Limb (tissue), 2 donors: ENCODE data around the gene SNX9.
"Not testable (repeated sequence)": the region's sequence is repeated elsewhere in the genome, so short reads cannot be mapped to it uniquely, and the experiment has no call there.

ENCODE experiments used
- DNase-seq, 2 donors: peaks; one replicate each; pipeline ENCODE4 v3.0.0-alpha.2; 2016; ENCODE audit errors: extremely low spot score in 2 of 2

SNX9 gene

GRCh38 chr6:157881342-157881741 lies 58.3 kb downstream of the SNX9 start:
- no peak for DNase-seq

- no peak for DNase-seq
These were observed 61.7 kb downstream of the SNX9 start for GRCh38 chr6:157884756-157885155.

GRCh38 chr6:157885211-157885788 lies 62.3 kb downstream of the SNX9 start:
- no peak for DNase-seq

- DNase-seq = no peak
These were observed 62.8 kb downstream of the SNX9 start for GRCh38 chr6:157885876-157886275.

- no peak for DNase-seq
These were observed 64.8 kb downstream of the SNX9 start for GRCh38 chr6:157887892-157888291.

GRCh38 chr6:157891544-157892362 lies 68.7 kb downstream of the SNX9 start:
- DNase-seq = no peak

GRCh38 chr6:157892363-157892877 lies 69.4 kb downstream of the SNX9 start:
- no peak for DNase-seq

GRCh38 chr6:157893238-157893637 lies 70.2 kb downstream of the SNX9 start:
- DNase-seq = no peak

GRCh38 chr6:157895585-157895984 lies 72.5 kb downstream of the SNX9 start:
- no peak for DNase-seq

- DNase-seq = no peak
These were observed 73.9 kb downstream of the SNX9 start for GRCh38 chr6:157896932-157897331.

GRCh38 chr6:157898169-157898568 lies 75.1 kb downstream of the SNX9 start:
- no peak for DNase-seq

- no peak for DNase-seq
These were observed 75.6 kb downstream of the SNX9 start for GRCh38 chr6:157898640-157899039.

- not testable (repeated sequence) for DNase-seq
These were observed 77.2 kb downstream of the SNX9 start for GRCh38 chr6:157900262-157900661.

- not testable (repeated sequence) for DNase-seq
These were observed 77.7 kb downstream of the SNX9 start for GRCh38 chr6:157900751-157901150.

- DNase-seq = no peak
These were observed 82.0 kb downstream of the SNX9 start for GRCh38 chr6:157904999-157905398.

GRCh38 chr6:157905590-157906342 lies 82.7 kb downstream of the SNX9 start:
- DNase-seq = no peak

GRCh38 chr6:157906537-157907061 lies 83.6 kb downstream of the SNX9 start:
- no peak for DNase-seq

- no peak for DNase-seq
These were observed 84.6 kb downstream of the SNX9 start for GRCh38 chr6:157907651-157908050.

- no peak for DNase-seq
These were observed 85.6 kb downstream of the SNX9 start for GRCh38 chr6:157908369-157909281.

GRCh38 chr6:157909282-157909664 lies 86.2 kb downstream of the SNX9 start:
- no peak for DNase-seq

- no peak for DNase-seq
These were observed 88.2 kb downstream of the SNX9 start for GRCh38 chr6:157911278-157911677.
